WTC11 (cell line): Measurements from ENCODE around the gene PIGN. TPM values are rescaled to one million over a fixed set of nuclear protein-coding genes. Genes with fewer than 3 reads are reported as not detected.

Experiments used
- ATAC-seq: fragments of 200-7000 bp; cut with Tn5 transposase; 2 replicates; pipeline ENCODE4 v1.10.0; 2021; ENCODE audit warnings: mild to moderate bottlenecking, moderate library complexity
- CTCF ChIA-PET: fragments of 300-600 bp; sonication (Branson Sonifier 250); formaldehyde crosslinking; loops from one replicate; lab custom pipeline; 2021; ENCODE audit warnings: antibody characterized with exemption; lab: Charles Lee
- POLR2A ChIA-PET: fragments of 350-600 bp; sonication (Branson Sonifier 250); formaldehyde crosslinking; loops from one replicate; lab custom pipeline; 2021; ENCODE audit warnings: antibody characterized with exemption; lab: Charles Lee
- DNase-seq: peaks from one replicate; pipeline ENCODE4 v3.0.0; 2021; ENCODE audit warnings: low spot score
- H3K27ac Mint-ChIP-seq: 2 replicates; pipeline ENCODE4 v1.8.0; 2021; ENCODE audit warnings: mixed read lengths
- H3K27me3 Mint-ChIP-seq: 2 replicates; pipeline ENCODE4 v1.8.0; 2021; ENCODE audit warnings: low read depth, mild to moderate bottlenecking, moderate library complexity, mixed read lengths
- H3K36me3 Mint-ChIP-seq: 2 replicates; pipeline ENCODE4 v1.8.0; 2021; ENCODE audit warnings: mixed read lengths
- H3K4me1 Mint-ChIP-seq: 2 replicates; pipeline ENCODE4 v1.8.0; 2022; ENCODE audit warnings: mixed read lengths
- H3K4me3 Mint-ChIP-seq: 2 replicates; pipeline ENCODE4 v1.8.0; 2021; ENCODE audit warnings: mild to moderate bottlenecking, moderate library complexity, mixed read lengths
- H3K9me3 Mint-ChIP-seq: 2 replicates; pipeline ENCODE4 v1.8.0; 2021; ENCODE audit warnings: mixed read lengths
- ATF1 ChIP-seq: sonication (generic); formaldehyde crosslinking; IDR thresholded peaks from 2 replicates; pipeline ENCODE4 v1.8.1; 2023; ENCODE audit warnings: mild to moderate bottlenecking, moderate library complexity, missing genetic modification reagents
- CBFB ChIP-seq: sonication (generic); formaldehyde crosslinking; IDR thresholded peaks from 2 replicates; pipeline ENCODE4 v1.8.1; 2022; ENCODE audit warnings: mild to moderate bottlenecking, low read depth, missing genetic modification reagents
- EMX1 ChIP-seq: fragments of 250-450 bp; sonication (Bioruptor Pico); IDR thresholded peaks from 2 replicates; pipeline ENCODE4 v1.8.0; 2021; ENCODE audit warnings: mild to moderate bottlenecking
- ETV6 ChIP-seq: sonication (generic); formaldehyde crosslinking; IDR thresholded peaks from 2 replicates; pipeline ENCODE4 v1.8.1; 2022; ENCODE audit warnings: mild to moderate bottlenecking, missing genetic modification reagents
- GRHL2 ChIP-seq: fragments of 250-450 bp; sonication (Bioruptor Pico); IDR thresholded peaks from 2 replicates; pipeline ENCODE4 v1.8.0; 2022; ENCODE audit warnings: mild to moderate bottlenecking, moderate library complexity; ENCODE audit not compliant: insufficient replicate concordance, severe bottlenecking
- IRF2 ChIP-seq: sonication (generic); formaldehyde crosslinking; IDR thresholded peaks from 2 replicates; pipeline ENCODE4 v1.8.0; 2022; ENCODE audit warnings: low read depth, missing genetic modification reagents, borderline replicate concordance
- JAZF1 ChIP-seq: fragments of 250-450 bp; sonication (Bioruptor Pico); IDR thresholded peaks from 2 replicates; pipeline ENCODE4 v1.9.0; 2021; ENCODE audit warnings: moderate library complexity, mild to moderate bottlenecking, inconsistent platforms
- JUN ChIP-seq: sonication (generic); formaldehyde crosslinking; IDR thresholded peaks from 2 replicates; pipeline ENCODE4 v1.8.0; 2023; ENCODE audit warnings: mild to moderate bottlenecking, missing genetic modification reagents
- NFE2L1 ChIP-seq: sonication (generic); formaldehyde crosslinking; IDR thresholded peaks from 2 replicates; pipeline ENCODE4 v1.8.1; 2023; ENCODE audit warnings: missing genetic modification reagents
- RELA ChIP-seq: sonication (generic); formaldehyde crosslinking; IDR thresholded peaks from 2 replicates; pipeline ENCODE4 v1.8.1; 2022; ENCODE audit warnings: missing genetic modification reagents, mild to moderate bottlenecking, borderline replicate concordance
- SMAD4 ChIP-seq: sonication (generic); formaldehyde crosslinking; IDR thresholded peaks from 2 replicates; pipeline ENCODE4 v1.8.0; 2022; ENCODE audit warnings: mild to moderate bottlenecking, missing genetic modification reagents
- TEAD4 ChIP-seq: sonication (generic); formaldehyde crosslinking; IDR thresholded peaks from 2 replicates; pipeline ENCODE4 v1.8.0; 2022; ENCODE audit warnings: mild to moderate bottlenecking, missing genetic modification reagents
- ZBTB21 ChIP-seq: sonication (generic); formaldehyde crosslinking; IDR thresholded peaks from 2 replicates; pipeline ENCODE4 v1.8.1; 2023; ENCODE audit warnings: mild to moderate bottlenecking, missing genetic modification reagents, borderline replicate concordance
- ZNF396 ChIP-seq: fragments of 250-450 bp; sonication (Bioruptor Pico); IDR thresholded peaks from 2 replicates; pipeline ENCODE4 v1.8.0; 2021; ENCODE audit warnings: mild to moderate bottlenecking, moderate library complexity, borderline replicate concordance
- total RNA-seq: library from RNA; stranded (reverse); gene quantifications from 3 replicates; pipeline ENCODE4 v1.2.3, GENCODE V29; 2021
- TF ChIP-seq, protein P1 (sequence below): sonication (generic); formaldehyde crosslinking; IDR thresholded peaks from 2 replicates; pipeline ENCODE4 v1.8.0; 2023; ENCODE audit warnings: missing genetic modification reagents
- TF ChIP-seq, protein P2 (sequence below): sonication (generic); formaldehyde crosslinking; IDR thresholded peaks from 2 replicates; pipeline ENCODE4 v1.8.0; 2022; ENCODE audit warnings: missing genetic modification reagents
- TF ChIP-seq, protein P3 (sequence below): sonication (generic); formaldehyde crosslinking; IDR thresholded peaks from 2 replicates; pipeline ENCODE4 v1.8.1; 2023; ENCODE audit warnings: mild to moderate bottlenecking, missing genetic modification reagents, moderate library complexity
- TF ChIP-seq, protein P4 (sequence below): sonication (generic); formaldehyde crosslinking; IDR thresholded peaks from 2 replicates; pipeline ENCODE4 v1.8.1; 2023; ENCODE audit warnings: mild to moderate bottlenecking, missing genetic modification reagents, borderline replicate concordance
- TF ChIP-seq, protein P5 (sequence below): sonication (generic); formaldehyde crosslinking; IDR thresholded peaks from 2 replicates; pipeline ENCODE4 v1.8.0; 2023; ENCODE audit warnings: missing genetic modification reagents, mild to moderate bottlenecking, borderline replicate concordance

The PIGN gene
- total RNA-seq, 1 experiment from 2014 or later: 23.4 TPM

DNA sequence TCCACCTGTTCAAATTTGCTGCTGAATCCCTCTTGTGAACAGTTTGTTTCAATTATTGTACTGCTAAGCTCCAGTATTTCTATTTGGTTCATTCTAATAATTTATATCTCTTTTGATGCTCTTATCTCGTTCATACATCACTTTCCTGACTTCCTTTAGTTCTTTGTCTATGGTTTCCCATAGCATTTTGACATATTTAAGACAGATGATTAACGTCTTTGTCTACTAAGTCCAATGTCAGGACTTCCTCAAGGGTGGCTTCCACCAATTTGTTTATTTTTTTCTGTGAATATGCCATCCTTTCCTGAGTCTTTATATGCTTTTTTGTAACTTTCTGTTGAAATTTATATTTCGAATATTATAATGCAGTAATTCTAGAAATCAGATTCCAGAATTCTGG, 9.6 kb downstream of the PIGN start (continued):
- TF ChIP-seq, protein P1, sequence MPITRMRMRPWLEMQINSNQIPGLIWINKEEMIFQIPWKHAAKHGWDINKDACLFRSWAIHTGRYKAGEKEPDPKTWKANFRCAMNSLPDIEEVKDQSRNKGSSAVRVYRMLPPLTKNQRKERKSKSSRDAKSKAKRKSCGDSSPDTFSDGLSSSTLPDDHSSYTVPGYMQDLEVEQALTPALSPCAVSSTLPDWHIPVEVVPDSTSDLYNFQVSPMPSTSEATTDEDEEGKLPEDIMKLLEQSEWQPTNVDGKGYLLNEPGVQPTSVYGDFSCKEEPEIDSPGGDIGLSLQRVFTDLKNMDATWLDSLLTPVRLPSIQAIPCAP (CRISPR knock-in tag): no peak
- TF ChIP-seq ETV6 (no peak), ATF1 (no peak), CBFB (CRISPR knock-in tag) (no peak)

DNA sequence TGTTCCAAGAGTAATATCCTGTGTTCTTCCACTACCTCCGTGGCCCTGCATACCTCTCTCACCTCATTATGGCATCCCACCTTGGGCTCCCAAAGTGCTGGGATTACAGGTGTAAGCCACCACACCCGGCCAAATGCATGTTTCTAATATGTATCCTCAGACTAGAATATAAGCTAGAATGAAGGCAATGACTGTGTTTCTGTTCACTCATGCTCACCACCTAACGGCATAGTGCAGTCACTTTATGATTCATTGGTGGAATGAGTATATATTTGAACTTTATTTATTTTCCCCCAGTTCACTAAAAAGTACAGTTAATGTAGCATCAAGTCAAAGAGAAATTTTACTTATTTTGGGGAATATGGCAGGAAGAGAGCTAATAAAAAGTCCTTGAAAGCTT, 11.3 kb downstream of the PIGN start:
- POLR2A ChIA-PET: no interaction called here
- no peak overlapping the region for H3K4me3 Mint-ChIP-seq
- H3K36me3 Mint-ChIP-seq: no peaks in the 10 kb centered on the region
- TF ChIP-seq CBFB (CRISPR knock-in tag) (no peak), JUN (no peak), JAZF1 (CRISPR knock-in tag) (no peak), IRF2 (CRISPR knock-in tag) (no peak), NFE2L1 (no peak), RELA (no peak), ATF1 (no peak), ZBTB21 (CRISPR knock-in tag) (no peak), SMAD4 (no peak), GRHL2 (CRISPR knock-in tag) (no peak)
- TF ChIP-seq, protein P2, sequence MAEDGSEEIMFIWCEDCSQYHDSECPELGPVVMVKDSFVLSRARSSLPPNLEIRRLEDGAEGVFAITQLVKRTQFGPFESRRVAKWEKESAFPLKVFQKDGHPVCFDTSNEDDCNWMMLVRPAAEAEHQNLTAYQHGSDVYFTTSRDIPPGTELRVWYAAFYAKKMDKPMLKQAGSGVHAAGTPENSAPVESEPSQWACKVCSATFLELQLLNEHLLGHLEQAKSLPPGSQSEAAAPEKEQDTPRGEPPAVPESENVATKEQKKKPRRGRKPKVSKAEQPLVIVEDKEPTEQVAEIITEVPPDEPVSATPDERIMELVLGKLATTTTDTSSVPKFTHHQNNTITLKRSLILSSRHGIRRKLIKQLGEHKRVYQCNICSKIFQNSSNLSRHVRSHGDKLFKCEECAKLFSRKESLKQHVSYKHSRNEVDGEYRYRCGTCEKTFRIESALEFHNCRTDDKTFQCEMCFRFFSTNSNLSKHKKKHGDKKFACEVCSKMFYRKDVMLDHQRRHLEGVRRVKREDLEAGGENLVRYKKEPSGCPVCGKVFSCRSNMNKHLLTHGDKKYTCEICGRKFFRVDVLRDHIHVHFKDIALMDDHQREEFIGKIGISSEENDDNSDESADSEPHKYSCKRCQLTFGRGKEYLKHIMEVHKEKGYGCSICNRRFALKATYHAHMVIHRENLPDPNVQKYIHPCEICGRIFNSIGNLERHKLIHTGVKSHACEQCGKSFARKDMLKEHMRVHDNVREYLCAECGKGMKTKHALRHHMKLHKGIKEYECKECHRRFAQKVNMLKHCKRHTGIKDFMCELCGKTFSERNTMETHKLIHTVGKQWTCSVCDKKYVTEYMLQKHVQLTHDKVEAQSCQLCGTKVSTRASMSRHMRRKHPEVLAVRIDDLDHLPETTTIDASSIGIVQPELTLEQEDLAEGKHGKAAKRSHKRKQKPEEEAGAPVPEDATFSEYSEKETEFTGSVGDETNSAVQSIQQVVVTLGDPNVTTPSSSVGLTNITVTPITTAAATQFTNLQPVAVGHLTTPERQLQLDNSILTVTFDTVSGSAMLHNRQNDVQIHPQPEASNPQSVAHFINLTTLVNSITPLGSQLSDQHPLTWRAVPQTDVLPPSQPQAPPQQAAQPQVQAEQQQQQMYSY: no peak
- TF ChIP-seq, protein P3, sequence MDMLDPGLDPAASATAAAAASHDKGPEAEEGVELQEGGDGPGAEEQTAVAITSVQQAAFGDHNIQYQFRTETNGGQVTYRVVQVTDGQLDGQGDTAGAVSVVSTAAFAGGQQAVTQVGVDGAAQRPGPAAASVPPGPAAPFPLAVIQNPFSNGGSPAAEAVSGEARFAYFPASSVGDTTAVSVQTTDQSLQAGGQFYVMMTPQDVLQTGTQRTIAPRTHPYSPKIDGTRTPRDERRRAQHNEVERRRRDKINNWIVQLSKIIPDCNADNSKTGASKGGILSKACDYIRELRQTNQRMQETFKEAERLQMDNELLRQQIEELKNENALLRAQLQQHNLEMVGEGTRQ: no peak
- DNase-seq: no peak
- no peaks in the 10 kb centered on the region for H3K9me3 Mint-ChIP-seq
- ATAC-seq: no peak
- no peak overlapping the region for H3K27ac Mint-ChIP-seq
- CTCF ChIA-PET: no interaction called here
- peaks cover 30% of the 10 kb centered on the region for H3K27me3 Mint-ChIP-seq
- H3K4me1 Mint-ChIP-seq: peaks cover 4% of the 10 kb centered on the region

DNA sequence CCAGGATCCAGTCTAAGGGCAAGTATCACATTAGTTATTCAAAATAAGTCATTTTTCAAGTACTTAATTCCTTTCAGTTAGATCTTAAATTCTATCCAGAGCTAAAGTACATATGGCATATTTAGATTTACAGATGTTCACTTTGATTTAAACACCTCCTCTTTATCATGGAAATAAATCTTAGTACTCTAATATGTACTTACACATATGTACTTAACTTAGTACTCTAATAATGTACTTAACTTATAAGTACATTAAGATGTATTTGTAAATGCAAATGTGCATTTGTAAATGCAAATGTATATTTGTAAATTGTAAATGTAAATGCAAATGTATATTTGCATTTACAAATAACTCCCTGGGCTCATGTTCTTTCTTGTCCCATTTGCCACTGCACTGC, 14.6 kb downstream of the PIGN start:
- peaks cover 4% of the 10 kb centered on the region for H3K4me1 Mint-ChIP-seq
- no peaks in the 10 kb centered on the region for H3K36me3 Mint-ChIP-seq
- ATAC-seq: no peak
- H3K27me3 Mint-ChIP-seq: peaks cover 33% of the 10 kb centered on the region
- no peak for DNase-seq
- H3K27ac Mint-ChIP-seq: no peak overlapping the region
- ChIA-PET POLR2A (no interaction called here), CTCF (no interaction called here)
- H3K9me3 Mint-ChIP-seq: no peaks in the 10 kb centered on the region
- no peak overlapping the region for H3K4me3 Mint-ChIP-seq
- TF ChIP-seq, protein P4, sequence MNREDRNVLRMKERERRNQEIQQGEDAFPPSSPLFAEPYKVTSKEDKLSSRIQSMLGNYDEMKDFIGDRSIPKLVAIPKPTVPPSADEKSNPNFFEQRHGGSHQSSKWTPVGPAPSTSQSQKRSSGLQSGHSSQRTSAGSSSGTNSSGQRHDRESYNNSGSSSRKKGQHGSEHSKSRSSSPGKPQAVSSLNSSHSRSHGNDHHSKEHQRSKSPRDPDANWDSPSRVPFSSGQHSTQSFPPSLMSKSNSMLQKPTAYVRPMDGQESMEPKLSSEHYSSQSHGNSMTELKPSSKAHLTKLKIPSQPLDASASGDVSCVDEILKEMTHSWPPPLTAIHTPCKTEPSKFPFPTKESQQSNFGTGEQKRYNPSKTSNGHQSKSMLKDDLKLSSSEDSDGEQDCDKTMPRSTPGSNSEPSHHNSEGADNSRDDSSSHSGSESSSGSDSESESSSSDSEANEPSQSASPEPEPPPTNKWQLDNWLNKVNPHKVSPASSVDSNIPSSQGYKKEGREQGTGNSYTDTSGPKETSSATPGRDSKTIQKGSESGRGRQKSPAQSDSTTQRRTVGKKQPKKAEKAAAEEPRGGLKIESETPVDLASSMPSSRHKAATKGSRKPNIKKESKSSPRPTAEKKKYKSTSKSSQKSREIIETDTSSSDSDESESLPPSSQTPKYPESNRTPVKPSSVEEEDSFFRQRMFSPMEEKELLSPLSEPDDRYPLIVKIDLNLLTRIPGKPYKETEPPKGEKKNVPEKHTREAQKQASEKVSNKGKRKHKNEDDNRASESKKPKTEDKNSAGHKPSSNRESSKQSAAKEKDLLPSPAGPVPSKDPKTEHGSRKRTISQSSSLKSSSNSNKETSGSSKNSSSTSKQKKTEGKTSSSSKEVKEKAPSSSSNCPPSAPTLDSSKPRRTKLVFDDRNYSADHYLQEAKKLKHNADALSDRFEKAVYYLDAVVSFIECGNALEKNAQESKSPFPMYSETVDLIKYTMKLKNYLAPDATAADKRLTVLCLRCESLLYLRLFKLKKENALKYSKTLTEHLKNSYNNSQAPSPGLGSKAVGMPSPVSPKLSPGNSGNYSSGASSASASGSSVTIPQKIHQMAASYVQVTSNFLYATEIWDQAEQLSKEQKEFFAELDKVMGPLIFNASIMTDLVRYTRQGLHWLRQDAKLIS (CRISPR knock-in tag): no peak
- TF ChIP-seq, protein P5, sequence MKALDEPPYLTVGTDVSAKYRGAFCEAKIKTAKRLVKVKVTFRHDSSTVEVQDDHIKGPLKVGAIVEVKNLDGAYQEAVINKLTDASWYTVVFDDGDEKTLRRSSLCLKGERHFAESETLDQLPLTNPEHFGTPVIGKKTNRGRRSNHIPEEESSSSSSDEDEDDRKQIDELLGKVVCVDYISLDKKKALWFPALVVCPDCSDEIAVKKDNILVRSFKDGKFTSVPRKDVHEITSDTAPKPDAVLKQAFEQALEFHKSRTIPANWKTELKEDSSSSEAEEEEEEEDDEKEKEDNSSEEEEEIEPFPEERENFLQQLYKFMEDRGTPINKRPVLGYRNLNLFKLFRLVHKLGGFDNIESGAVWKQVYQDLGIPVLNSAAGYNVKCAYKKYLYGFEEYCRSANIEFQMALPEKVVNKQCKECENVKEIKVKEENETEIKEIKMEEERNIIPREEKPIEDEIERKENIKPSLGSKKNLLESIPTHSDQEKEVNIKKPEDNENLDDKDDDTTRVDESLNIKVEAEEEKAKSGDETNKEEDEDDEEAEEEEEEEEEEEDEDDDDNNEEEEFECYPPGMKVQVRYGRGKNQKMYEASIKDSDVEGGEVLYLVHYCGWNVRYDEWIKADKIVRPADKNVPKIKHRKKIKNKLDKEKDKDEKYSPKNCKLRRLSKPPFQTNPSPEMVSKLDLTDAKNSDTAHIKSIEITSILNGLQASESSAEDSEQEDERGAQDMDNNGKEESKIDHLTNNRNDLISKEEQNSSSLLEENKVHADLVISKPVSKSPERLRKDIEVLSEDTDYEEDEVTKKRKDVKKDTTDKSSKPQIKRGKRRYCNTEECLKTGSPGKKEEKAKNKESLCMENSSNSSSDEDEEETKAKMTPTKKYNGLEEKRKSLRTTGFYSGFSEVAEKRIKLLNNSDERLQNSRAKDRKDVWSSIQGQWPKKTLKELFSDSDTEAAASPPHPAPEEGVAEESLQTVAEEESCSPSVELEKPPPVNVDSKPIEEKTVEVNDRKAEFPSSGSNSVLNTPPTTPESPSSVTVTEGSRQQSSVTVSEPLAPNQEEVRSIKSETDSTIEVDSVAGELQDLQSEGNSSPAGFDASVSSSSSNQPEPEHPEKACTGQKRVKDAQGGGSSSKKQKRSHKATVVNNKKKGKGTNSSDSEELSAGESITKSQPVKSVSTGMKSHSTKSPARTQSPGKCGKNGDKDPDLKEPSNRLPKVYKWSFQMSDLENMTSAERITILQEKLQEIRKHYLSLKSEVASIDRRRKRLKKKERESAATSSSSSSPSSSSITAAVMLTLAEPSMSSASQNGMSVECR (CRISPR knock-in tag): no peak
- TF ChIP-seq TEAD4 (CRISPR knock-in tag) (no peak), ZNF396 (no peak), EMX1 (CRISPR knock-in tag) (no peak), ATF1 (no peak), JUN (no peak)
